Trophoblast cell (in vitro differentiated cells and primary cell): ENCODE measurements around the gene TRIM5.

ENCODE experiments used
- DNase-seq, 2 donors: peaks; one replicate each; pipeline ENCODE4 v3.0.0-alpha.2; 2016
- H2AFZ ChIP-seq: 2 replicates; pipeline ENCODE4 v1.6.1; 2013; ENCODE audit warnings: low read length, moderate library complexity, mild to moderate bottlenecking; ENCODE audit not compliant: insufficient read depth, poor library complexity
- H2AK5ac ChIP-seq: 2 replicates; pipeline ENCODE4 v1.6.1; 2013; ENCODE audit warnings: mild to moderate bottlenecking, low read length
- H2BK120ac ChIP-seq: 2 replicates; pipeline ENCODE4 v1.6.1; 2013; ENCODE audit warnings: low read length, mild to moderate bottlenecking, moderate library complexity; ENCODE audit not compliant: insufficient read depth, poor library complexity
- H2BK12ac ChIP-seq: 2 replicates; pipeline ENCODE4 v1.6.1; 2013; ENCODE audit warnings: mild to moderate bottlenecking, low read length, moderate library complexity
- H2BK5ac ChIP-seq: 2 replicates; pipeline ENCODE4 v1.6.1; 2013; ENCODE audit warnings: low read length, low read depth, moderate library complexity, mild to moderate bottlenecking; ENCODE audit not compliant: poor library complexity
- H3K14ac ChIP-seq: 2 replicates; pipeline ENCODE4 v1.6.1; 2013; ENCODE audit warnings: mild to moderate bottlenecking, low read length
- H3K18ac ChIP-seq: 2 replicates; pipeline ENCODE4 v1.6.1; 2013; ENCODE audit warnings: mild to moderate bottlenecking, low read length
- H3K23ac ChIP-seq: 2 replicates; pipeline ENCODE4 v1.6.1; 2013; ENCODE audit warnings: low read length
- H3K27ac ChIP-seq: 2 replicates; pipeline ENCODE4 v1.5.1; 2013; ENCODE audit warnings: low read depth, mild to moderate bottlenecking, inconsistent platforms, low read length, moderate library complexity
- H3K27me3 ChIP-seq: 2 replicates; pipeline ENCODE4 v1.6.1; 2013; ENCODE audit warnings: inconsistent platforms, mild to moderate bottlenecking, low read length, moderate library complexity; ENCODE audit not compliant: insufficient read depth
- H3K36me3 ChIP-seq, 2 experiments: 1 replicate in 1 of 2; 2 replicates in 1 of 2; pipeline ENCODE4 v1.6.1; 2013; ENCODE audit warnings: low read length in 2 of 2, mild to moderate bottlenecking in 2 of 2, moderate library complexity in 1 of 2; ENCODE audit not compliant: insufficient read depth in 2 of 2, control insufficient read depth in 1 of 2
- H3K4ac ChIP-seq: 2 replicates; pipeline ENCODE4 v1.6.1; 2013; ENCODE audit warnings: low read depth, mild to moderate bottlenecking, low read length, moderate library complexity
- H3K4me1 ChIP-seq, 2 experiments: 1 replicate in 1 of 2; 2 replicates in 1 of 2; pipeline ENCODE4 v1.6.1; 2013; ENCODE audit warnings: low read length in 2 of 2, mild to moderate bottlenecking in 2 of 2, moderate library complexity in 1 of 2; ENCODE audit not compliant: insufficient read depth in 2 of 2, control insufficient read depth in 1 of 2
- H3K4me2 ChIP-seq: 2 replicates; pipeline ENCODE4 v1.6.1; 2013; ENCODE audit warnings: inconsistent platforms, mild to moderate bottlenecking, low read length, moderate library complexity
- H3K4me3 ChIP-seq: 2 replicates; pipeline ENCODE4 v1.5.1; 2013; ENCODE audit warnings: mild to moderate bottlenecking, low read depth, low read length, inconsistent platforms
- H3K79me1 ChIP-seq: one replicate; pipeline ENCODE4 v1.6.1; 2013; ENCODE audit warnings: low read length
- H3K79me2 ChIP-seq: 2 replicates; pipeline ENCODE4 v1.6.1; 2013; ENCODE audit warnings: low read length, mild to moderate bottlenecking; ENCODE audit not compliant: control insufficient read depth, insufficient read depth, poor library complexity
- H3K9ac ChIP-seq: 2 replicates; pipeline ENCODE4 v1.6.1; 2013; ENCODE audit warnings: mild to moderate bottlenecking, low read length
- H3K9me3 ChIP-seq: 2 replicates; pipeline ENCODE4 v1.6.1; 2013; ENCODE audit warnings: low read depth, mild to moderate bottlenecking, control low read depth, inconsistent platforms, low read length; ENCODE audit not compliant: insufficient read depth
- H4K12ac ChIP-seq: 2 replicates; pipeline ENCODE4 v1.6.1; 2013; ENCODE audit warnings: low read depth, mild to moderate bottlenecking, low read length, moderate library complexity
- H4K8ac ChIP-seq: 2 replicates; pipeline ENCODE4 v1.6.1; 2013; ENCODE audit warnings: low read depth, mild to moderate bottlenecking, low read length, moderate library complexity
- H4K91ac ChIP-seq: one replicate; pipeline ENCODE4 v1.6.1; 2013; ENCODE audit warnings: low read depth, mild to moderate bottlenecking, low read length, moderate library complexity
- WGBS: extraction: QIAGEN DNeasy Blood & Tissue Kit; methylation state at CpG from one replicate; pipeline ENCODE4 v1.1.7; 2013; ENCODE audit warnings: missing lambda C conversion rate; ENCODE audit not compliant: insufficient read length, insufficient coverage; ENCODE audit errors: extremely low coverage; 5-methylcytosine and 5-hydroxymethylcytosine counted together

The TRIM5 gene

DNA sequence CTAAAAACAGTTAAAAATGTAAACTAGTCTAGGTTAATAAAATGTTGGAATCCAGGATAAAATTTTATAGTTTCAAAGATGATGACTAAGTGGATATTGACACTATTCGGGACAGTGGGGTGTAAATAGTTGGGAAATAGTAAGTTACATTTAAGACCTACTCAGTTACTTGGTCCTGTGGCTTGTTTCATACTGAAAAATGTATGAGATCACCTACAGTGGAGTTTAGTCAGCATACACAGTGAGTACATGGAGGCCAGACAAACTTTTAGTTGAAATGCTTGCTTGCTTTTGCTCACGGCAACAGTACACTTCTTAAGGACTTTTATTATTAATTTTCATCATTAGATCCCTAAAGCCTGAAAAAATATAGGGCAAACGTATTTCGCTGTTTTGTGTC, 20.8 kb upstream of the TRIM5 start:
- Histone ChIP-seq H4K91ac (no peak overlapping the region), H3K9ac (no peak overlapping the region), H2BK120ac (no peak overlapping the region), H4K12ac (no peak overlapping the region), H3K4me2 (no peak overlapping the region), H2AK5ac (no peak overlapping the region), H4K8ac (no peak overlapping the region), H3K4me3 (no peak overlapping the region), H2BK5ac (no peak overlapping the region), H3K18ac (no peak overlapping the region), H3K4me1 (no peaks in the 10 kb centered on the region), H3K79me2 (no peaks in the 10 kb centered on the region), H3K9me3 (no peaks in the 10 kb centered on the region), H3K36me3 (no peaks in the 10 kb centered on the region), H3K27me3 (no peaks in the 10 kb centered on the region), H2BK12ac (no peak overlapping the region), H3K79me1 (no peaks in the 10 kb centered on the region), H3K23ac (no peak overlapping the region), H3K4ac (no peak overlapping the region), H3K14ac (no peak overlapping the region), H3K27ac (no peak overlapping the region), H2AFZ (no peak overlapping the region)
- DNase-seq = no peak
- WGBS = no CpG with 5 or more reads among the region's 4 CpGs

- Histone ChIP-seq H3K9me3 (no peaks in the 10 kb centered on the region), H3K18ac (no peak overlapping the region), H4K91ac (no peak overlapping the region), H2AFZ (no peak overlapping the region), H3K36me3 (no peaks in the 10 kb centered on the region), H3K4me3 (no peak overlapping the region), H3K79me1 (no peaks in the 10 kb centered on the region), H3K14ac (no peak overlapping the region), H2AK5ac (no peak overlapping the region), H4K8ac (no peak overlapping the region), H3K4ac (no peak overlapping the region), H3K23ac (no peak overlapping the region), H2BK5ac (no peak overlapping the region), H3K4me1 (no peaks in the 10 kb centered on the region), H2BK12ac (no peak overlapping the region), H3K27me3 (no peaks in the 10 kb centered on the region), H4K12ac (no peak overlapping the region), H3K79me2 (no peaks in the 10 kb centered on the region), H3K9ac (no peak overlapping the region), H3K4me2 (no peak overlapping the region), H2BK120ac (no peak overlapping the region), H3K27ac (no peak overlapping the region)
- no CpG with 5 or more reads among the region's 2 CpGs for WGBS
- DNase-seq = no peak
Observed at GRCh38 chr11:5703741-5704536, 19.1 kb upstream of the TRIM5 start.

- no peak overlapping the region for H2BK5ac ChIP-seq
- H3K9me3 ChIP-seq = no peaks in the 10 kb centered on the region
- H2BK120ac ChIP-seq = no peak overlapping the region
- H3K4me3 ChIP-seq = no peak overlapping the region
- no peak overlapping the region for H4K91ac ChIP-seq
- no peak overlapping the region for H3K23ac ChIP-seq
- no peak overlapping the region for H2AK5ac ChIP-seq
- H3K36me3 ChIP-seq = no peaks in the 10 kb centered on the region
- H2BK12ac ChIP-seq = no peak overlapping the region
- no peak overlapping the region for H3K14ac ChIP-seq
- H2AFZ ChIP-seq = no peak overlapping the region
- H3K18ac ChIP-seq = no peak overlapping the region
- no peak overlapping the region for H3K27ac ChIP-seq
- no peak for DNase-seq
- H3K79me2 ChIP-seq = no peaks in the 10 kb centered on the region
- no peak overlapping the region for H4K12ac ChIP-seq
- WGBS = 100% methylated on average over 2 of the region's 3 CpGs
- H3K27me3 ChIP-seq = no peaks in the 10 kb centered on the region
- no peak overlapping the region for H3K4ac ChIP-seq
- no peaks in the 10 kb centered on the region for H3K79me1 ChIP-seq
- H4K8ac ChIP-seq = no peak overlapping the region
- no peak overlapping the region for H3K9ac ChIP-seq
- H3K4me1 ChIP-seq = peaks cover 0 to 3% of the 10 kb centered on the region in 2 experiments
- H3K4me2 ChIP-seq = no peak overlapping the region
Observed at GRCh38 chr11:5701055-5701577, 16.2 kb upstream of the TRIM5 start.

GRCh38 chr11:5700421-5701054, 15.7 kb upstream of the TRIM5 start:
- no peak overlapping the region for H2BK5ac ChIP-seq
- H3K27me3 ChIP-seq = no peaks in the 10 kb centered on the region
- H2AK5ac ChIP-seq = no peak overlapping the region
- no CpG with 5 or more reads among the region's 10 CpGs for WGBS
- H3K4ac ChIP-seq = no peak overlapping the region
- no peak overlapping the region for H4K91ac ChIP-seq
- peaks cover 0 to 4% of the 10 kb centered on the region in 2 experiments for H3K4me1 ChIP-seq
- H3K14ac ChIP-seq = no peak overlapping the region
- no peak overlapping the region for H4K8ac ChIP-seq
- no peak overlapping the region for H3K23ac ChIP-seq
- no peak overlapping the region for H3K4me3 ChIP-seq
- H3K9ac ChIP-seq = no peak overlapping the region
- no peaks in the 10 kb centered on the region for H3K36me3 ChIP-seq
- H3K9me3 ChIP-seq = no peaks in the 10 kb centered on the region
- H4K12ac ChIP-seq = no peak overlapping the region
- no peak overlapping the region for H2BK120ac ChIP-seq
- H3K79me2 ChIP-seq = no peaks in the 10 kb centered on the region
- H2AFZ ChIP-seq = no peak overlapping the region
- H3K4me2 ChIP-seq = no peak overlapping the region
- no peak overlapping the region for H3K27ac ChIP-seq
- H3K79me1 ChIP-seq = no peaks in the 10 kb centered on the region
- H2BK12ac ChIP-seq = no peak overlapping the region
- no peak for DNase-seq
- H3K18ac ChIP-seq = no peak overlapping the region
